ENCODE results near the gene SFXN5.

The SFXN5 gene

DNA sequence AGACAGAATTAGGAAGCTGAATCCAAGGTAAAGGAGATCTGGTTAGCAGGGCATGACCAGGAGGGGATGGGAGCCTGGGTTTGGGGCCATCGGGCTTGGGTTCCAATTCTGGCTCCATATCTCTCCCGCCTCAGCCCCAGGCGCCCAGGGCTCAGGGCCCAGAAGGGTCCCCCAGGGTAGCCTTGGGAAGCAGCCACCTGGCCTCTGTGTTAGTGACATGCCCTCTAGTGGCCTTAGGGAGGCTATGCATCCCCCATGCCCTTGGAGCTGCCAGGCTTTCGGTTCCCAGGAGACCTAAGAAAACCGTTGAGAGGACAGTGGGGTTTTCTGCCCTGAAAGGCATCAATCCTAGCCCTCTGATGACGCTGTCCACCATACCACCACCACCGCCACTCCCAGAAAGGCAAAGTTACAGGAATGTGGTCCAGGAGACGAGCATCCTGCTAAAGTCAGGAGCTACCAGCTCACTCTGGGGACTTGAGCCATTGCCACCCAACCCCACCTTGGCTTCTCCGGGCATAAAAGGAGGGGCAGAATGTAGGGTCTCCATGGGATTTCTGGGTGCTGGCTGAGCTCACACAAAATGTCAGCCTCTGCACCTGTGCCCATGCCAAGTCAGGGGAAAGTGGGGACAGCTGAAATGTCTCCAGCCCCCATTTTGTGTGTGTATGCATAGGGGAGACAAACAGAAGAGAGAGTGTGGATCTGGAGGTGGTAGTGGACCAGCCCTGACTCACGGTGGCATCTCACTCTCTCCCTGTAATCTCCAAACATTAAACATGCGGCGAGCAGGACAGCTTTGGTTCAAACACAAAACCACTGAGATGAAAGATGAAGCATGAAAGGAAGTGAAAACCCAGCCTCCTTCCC, 97.7 kb downstream of the SFXN5 start:
- peak; percentile 26 to 43 for DNase-seq

DNA sequence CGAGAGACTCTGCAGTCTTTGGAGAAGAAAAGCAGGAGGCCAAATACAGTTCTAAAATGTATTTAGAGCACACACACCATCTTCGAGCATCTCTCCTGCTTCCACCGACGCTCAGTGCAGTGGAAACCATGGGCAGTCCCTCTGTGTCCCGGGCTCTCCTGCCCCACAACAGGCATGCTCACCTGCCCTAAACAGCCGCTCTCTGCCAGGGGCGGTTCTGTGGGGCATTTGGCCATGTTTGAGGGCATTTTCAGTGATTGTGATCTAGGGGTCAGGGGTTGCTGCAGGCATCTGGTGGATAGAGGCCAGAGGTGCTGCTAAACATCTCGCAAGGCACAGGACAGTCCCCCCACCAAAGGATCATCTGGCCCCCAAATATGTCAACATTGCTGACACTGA, 98.4 kb downstream of the SFXN5 start:
- DNase-seq: no peak

DNA sequence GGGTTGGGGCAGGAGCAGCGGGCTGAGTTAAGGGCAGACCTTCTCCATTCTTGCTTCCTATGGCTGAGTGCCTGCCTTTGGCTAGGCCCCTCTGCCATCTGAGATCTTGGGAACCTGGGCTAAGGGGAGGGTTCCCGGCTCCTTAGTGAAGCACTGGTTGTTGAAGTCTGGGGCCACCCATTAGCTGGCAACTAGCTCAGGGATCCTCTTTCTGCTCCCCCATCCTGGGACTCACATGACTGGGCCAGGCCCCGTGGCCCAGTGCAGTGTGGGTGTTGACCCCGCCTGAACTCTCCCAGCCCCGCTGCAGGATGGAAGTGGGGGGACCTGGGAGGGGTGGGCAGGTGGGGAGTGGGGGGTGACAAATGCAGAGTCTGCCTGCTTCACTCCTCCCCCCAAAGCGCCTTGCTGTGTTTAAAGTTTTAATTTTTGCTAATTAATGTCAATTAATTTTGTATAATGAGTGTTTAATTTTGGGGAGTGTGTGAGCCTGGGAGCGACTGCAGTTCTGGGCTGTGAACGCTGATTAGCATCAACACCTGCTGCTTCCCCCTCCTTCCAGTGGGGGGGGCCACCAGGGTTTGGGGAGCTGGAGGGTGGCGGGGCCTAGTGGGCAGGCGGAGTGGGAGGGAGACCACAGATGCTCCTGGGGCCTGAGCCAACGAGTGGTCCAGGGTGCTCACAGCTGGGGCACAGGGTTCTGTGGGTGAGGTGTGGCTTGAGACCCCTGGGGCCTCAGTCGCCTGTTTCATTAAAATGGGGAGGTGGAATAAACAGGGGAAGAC, 99.0 kb downstream of the SFXN5 start:
- no peak for DNase-seq

DNA sequence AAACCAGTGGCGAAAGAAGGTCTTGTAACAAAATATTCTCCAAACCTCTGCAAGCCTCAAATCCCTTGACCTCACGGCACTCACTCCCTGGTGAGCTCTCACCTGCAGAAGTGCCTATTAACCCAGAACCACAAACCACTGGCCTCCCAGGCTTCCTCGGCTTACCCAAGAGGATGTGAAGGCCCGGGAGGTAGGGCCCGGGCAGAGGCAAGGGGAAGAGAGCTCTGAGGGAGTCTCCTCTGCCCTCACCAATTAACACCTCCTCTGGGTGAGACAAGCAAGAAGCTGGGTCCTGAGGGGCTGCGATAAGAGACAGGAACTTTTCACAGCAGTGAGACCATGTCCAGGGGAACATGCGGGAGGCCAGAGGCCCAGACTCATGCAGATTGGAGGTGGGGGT, 100.5 kb downstream of the SFXN5 start:
- no peak for DNase-seq

DNA sequence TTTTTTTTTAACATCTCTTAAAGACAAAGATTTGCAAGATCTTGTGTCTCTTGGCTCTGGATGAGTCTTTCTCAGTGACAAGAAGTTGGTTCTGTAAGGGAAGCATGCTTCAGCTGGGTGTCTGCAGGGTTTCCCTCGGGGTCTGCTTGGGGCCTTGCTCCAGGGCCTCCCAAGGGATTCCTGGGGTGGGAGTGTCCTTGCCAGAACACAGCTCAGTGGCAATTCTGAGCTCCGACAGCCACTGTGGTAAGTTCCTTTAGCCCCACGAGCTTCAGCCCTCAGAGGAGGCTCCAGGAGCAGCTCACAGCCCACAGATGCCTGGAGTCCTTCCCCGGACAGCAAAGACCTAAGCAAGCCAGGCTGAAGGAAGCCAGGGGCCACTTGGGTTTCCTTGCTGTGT, 101.8 kb downstream of the SFXN5 start:
- no peak for DNase-seq

DNA sequence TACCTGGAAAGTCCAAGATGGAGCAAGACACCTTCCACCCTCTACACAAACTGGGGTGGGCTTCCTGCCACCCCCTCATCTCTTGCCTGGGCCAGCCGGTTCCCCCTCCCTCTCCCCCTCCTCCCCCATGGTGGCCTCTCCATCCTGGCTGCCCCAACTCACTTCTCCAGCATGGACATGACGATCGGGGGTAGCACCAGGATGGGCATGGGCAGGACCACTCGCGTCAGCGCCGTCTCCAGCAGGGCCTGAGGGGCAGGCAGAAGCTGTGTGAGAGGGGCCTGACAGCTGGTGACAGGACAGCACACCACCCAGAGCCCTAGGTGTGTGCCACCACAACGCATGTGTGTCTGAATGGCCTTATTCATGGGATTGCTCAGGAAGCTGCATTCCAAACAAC, 103.2 kb downstream of the SFXN5 start:
- no peak for DNase-seq

DNA sequence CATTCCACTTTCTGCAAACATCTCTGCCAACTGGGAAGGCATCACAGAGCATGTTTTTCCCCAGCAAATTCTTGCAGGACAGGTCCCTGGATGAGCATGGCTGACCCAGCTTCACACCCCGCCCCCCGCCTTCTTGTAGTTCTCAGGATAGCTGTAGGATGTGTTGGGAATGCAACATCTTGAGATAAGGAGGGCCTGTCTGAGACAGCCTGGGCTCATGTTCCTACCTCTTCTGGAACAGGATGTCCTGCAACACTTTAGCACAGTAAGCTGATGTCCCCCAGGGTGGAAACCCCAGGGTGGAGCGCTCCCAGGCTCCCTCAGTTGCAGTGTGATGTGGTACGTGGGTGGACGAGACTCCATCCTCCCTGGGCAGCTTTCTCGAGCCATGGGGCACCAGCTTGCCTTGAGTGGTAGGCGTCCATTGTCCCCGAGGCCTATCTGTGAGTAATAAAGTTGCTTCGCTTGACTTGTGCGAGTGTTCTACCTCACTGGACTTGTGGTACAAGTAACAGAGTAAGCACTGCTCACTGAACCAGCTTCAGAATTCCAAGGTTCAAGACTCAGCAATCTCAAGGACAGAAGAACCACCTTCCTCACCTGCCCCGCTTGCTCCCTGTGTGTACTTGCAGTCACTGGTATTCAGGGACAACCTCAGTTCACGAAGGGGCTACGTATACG, 105.6 kb downstream of the SFXN5 start:
- no peak for DNase-seq

DNA sequence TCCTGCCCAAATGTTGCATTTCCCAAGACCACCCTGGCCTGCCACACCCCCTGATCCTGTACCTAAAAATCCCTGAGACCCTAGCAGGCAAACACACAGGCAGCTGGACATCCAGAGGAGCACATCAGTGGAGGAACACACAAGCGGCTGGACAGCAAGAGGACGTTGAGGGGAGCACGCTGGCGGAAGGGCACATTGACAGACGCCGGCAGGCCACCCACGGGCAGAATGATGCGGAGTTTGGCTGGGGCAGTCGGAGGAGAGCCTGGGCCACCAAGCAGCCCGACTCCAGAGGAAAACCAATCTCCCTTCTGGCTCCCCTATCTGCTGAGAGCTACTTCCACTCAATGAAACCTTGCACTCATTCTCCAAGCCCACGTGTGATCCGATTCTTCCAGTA, 106.5 kb downstream of the SFXN5 start:
- DNase-seq: no peak

DNA sequence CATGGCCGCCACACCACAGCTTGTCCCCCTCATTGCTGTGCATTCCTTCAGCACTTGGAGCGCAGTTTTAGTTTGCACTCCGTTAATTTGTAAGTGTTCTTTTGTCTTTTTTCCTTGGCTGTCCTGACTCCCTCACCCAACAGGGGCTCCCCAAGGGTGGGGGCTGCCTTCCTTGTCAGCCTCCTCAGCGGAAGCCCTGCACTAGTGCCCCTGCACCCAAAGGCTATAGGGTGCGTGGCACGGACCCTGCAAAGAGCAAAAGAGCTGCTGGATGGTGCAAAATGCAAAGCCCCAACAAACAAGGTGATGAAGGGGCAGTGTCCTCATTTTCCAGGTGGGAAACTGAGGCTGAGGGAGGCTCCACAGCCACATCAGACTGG, 107.4 kb downstream of the SFXN5 start:
- no peak for DNase-seq

DNA sequence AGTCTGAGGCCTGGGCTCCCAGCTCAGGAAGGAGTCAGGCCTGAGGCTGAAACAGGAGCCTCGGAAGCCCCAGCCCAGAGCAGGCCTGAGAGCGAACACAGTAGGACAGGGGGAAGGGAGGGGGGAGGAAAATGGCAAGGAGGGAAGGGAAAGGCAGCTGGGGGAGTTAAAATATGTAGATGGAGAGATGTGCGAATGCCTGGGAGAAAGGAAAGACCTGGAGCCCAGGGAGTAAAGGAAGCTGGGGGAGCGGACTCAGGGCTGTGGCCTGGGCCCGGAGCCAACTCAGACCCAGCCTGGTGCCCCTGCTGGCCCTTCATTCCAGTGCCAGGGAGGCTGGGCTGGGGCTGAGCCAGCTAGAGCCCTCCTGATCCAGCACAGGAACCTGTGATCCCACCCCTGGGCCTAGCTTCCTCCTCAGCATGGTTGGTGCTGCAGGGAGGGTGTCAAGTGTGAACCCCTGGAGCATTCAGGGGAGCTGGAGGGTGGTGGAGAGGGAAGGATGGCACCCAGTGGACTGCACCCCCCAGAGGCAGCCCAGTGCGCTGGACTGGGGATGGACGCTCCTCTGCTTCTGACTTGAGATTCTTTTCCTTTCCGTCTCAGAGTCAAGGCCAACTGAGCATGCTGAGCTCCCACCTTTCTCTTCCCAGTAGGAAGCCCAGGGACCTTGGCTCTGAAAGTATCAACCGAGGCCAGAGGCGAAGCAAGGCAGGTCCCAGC, 107.9 kb downstream of the SFXN5 start:
- no peak for DNase-seq

DNA sequence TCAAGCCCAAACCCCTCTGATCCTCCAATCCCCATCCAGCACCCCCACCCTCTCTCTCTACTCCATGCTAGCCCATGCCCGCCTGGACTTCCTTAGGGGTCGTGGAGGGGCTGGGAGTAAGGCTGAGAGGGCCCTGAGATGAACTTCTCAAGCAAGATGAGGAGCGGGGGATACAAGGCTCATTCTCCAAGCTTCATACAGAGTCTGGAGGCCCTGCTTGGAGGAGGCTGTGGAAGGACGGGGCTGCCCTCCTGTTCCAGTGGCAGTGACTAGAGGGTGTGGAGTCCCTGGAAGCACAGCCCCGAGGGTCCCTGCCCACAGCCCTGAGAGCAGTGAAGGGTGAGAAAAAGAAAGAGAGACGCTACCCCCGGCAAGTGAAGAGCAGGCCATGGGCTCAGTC, 108.6 kb downstream of the SFXN5 start:
- DNase-seq: no peak

DNA sequence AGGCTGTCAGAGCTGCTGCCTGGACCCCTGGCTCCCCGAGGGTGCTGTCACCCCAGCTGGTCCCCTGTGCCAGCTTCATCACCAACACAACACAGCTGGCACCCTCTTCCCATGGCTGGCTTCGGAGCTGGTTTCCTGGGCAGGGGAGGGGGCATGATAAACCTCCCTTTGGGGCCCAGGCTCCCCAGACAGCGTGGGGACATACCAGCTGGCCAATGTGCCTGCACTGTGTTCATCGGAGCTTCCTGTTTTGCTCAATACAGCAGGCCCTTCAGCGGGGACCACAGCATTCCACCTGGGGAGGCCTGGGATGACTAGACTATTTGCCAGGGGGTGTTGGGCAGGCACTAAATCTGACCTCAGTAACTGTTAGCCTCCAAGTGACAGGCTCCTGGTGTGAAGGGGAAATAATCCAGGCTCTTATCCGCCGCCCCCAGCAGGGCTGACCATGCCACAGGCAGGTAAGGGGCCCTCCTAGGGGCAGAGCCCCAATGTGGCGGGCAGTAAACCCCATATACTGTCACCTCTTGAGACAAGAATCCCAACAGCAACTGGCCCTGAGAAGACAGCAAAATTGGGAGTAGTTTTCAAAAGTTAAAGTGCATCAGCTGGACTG, 109.6 kb downstream of the SFXN5 start:
- DNase-seq: no peak

DNA sequence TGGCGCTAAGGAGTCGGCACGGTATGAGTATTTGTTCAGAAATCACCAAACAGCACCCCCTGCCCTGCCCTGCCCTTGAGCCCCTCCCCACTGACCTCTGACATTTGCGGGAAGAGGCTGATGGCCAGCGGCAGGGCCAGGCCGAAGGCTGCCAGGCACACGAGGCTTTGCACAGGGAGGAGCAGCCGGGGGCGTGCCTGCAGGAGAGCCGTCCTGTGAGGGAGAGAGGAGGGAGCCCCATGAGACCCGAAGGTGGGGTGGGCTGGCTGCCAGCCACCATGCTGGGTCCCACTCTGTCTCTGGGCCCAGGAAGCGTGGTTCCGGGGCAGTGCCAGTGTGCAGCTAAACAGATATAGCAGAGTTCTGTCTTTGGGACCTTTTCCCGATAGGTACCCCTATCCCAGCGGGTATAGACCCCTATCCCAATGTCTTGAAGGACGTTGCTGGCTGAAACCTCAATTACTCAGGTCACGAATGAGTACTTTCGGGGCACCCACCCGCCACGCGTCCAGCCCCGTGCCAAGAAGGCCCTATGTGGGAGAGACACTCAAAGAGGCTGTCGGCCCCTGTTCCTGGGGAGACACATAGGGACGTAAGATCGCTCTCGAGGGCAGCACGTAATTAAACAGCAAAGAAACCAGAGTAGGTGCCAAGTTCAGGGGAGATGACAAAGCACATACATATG, 110.3 kb downstream of the SFXN5 start:
- DNase-seq: no peak

DNA sequence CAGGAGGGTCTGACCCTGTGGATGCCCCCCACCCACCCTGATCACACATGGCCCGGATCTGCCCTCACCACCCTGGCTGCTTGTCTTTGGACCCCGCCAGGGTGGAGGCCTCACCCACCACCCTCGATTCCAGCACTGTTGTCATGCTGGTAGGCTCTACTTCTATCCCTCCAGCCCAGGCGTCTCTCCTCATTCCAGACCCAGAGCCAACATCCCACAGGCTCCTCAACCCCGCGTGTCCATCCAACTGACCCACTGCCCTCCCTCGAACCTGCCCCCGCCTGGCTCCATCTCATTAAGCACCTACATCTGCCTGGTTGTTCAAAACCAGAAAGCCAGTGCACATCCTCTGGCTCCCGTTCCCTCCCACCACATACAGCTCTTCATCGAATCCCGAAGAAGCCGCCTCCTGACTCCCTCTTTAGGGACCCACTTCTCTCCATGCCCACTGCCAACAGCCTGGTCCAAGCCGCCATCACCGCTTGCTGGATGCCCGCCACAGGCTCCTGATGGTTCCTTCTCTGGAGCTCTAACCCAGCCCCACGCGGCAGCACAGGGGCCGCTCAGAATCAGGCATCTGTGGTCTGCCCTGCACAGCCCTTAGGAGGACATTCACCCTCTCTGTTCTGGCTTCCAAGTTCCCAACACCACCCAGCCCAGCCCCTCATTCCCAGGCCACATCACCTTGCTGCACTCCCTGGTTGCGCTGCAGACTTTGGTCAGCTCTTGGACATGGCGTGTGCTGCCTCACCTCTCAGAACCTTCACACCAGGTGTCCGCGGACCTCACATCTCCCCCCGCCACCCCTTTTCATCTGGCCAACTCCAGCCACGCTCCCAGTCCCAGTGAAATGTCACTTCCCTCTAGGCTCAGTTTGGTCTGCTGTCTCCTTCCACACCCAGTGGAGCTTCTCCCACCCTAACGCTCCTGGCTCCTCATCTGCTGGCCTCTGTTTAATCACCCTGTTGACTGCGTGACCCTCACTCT, 111.2 kb downstream of the SFXN5 start:
- no peak for DNase-seq

DNA sequence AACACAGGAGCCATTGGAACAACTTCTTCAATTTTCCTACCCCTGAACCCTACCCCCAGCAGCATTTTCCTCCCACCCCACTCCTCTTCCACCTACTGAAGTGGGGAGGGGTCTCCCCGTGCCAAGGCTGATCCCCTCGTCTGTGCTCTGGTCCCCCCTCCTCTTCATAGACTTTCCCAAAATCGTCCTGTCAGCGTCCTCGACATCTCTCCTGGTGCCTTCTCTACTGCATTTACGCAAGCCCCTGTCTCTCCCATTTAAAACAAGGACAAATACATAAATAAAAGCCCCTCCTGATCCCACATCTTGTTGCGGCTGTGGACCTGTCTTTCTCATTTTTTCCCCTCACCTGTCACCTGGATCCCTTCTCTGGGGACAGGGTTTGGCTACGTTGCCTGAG, 112.0 kb downstream of the SFXN5 start:
- DNase-seq: no peak

DNA sequence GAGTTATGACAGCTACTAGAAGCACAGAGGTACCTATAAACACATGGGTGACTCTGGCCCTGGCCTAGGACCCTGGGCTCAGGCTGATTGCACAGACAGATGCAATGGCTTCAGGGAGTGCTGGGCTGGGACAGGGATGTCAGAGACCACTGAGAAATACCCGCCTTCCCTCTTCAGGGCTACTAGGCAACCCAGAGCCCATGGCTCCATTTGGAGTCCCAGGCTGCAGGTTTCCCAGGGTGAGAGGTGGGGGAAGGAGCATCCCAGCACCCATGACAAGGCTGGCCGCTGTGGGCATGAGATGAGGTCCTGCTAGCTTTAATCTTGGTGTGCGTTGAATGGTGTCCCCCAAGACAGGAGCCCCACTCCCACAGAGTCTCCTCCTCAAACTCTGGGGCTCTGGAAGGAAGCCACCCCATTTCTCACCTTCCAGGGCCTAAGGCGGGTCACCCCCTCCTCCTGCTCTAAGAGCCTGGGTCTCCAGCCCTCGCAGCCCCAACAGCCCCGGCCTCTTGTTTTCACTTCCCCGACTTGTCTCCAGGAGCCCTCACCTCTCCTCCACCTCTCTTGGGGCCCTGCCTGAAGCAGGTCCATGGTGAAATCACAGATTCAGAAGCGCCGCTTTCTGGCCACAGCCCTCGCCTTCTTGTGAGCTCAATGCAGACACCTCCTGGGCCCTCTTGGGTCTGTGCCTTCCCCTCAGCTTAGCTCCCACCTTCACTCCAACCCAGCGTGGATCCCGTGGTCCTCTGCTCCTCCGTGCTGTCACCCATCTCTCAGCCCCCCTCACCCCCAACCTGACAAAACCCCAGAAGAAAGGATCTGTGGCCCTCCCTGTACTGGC, 112.7 kb downstream of the SFXN5 start:
- no peak for DNase-seq

DNA sequence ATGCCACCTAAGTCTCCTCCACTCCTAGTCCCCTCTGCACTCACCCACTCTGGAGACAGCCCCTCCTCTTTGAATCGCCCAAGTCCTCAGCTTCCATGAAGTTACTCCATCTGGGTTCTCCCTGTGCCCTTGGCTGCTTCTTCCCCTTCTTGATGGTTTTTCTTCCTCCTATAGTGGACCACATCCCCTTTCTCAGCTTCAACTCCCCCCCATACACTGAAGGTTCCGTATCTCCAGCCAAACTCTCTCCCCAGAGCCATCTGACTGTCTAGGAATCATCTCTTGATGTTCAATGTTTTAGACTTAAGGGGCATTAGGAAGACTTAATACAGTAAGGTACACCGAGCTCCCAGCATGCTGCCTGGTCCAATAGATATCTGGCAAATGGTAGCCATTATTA, 114.6 kb downstream of the SFXN5 start:
- DNase-seq: no peak

DNA sequence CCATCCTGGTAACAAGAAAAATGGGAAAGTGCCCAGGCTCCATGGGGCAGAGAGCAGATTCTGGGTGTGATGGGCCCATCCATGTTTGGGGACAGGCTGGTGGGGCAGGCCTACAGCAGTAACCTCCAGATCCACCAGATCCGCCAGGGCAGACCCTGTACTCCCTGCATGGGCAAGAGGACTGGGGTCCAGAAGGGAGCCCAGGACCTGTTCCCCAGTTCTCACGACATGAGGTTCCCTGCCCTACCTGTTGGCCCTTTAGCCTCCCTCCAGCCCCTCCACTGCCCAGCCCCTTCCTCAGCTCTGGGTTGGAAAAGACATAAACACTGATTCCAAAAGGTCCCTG, 115.5 kb downstream of the SFXN5 start:
- DNase-seq: no peak

DNA sequence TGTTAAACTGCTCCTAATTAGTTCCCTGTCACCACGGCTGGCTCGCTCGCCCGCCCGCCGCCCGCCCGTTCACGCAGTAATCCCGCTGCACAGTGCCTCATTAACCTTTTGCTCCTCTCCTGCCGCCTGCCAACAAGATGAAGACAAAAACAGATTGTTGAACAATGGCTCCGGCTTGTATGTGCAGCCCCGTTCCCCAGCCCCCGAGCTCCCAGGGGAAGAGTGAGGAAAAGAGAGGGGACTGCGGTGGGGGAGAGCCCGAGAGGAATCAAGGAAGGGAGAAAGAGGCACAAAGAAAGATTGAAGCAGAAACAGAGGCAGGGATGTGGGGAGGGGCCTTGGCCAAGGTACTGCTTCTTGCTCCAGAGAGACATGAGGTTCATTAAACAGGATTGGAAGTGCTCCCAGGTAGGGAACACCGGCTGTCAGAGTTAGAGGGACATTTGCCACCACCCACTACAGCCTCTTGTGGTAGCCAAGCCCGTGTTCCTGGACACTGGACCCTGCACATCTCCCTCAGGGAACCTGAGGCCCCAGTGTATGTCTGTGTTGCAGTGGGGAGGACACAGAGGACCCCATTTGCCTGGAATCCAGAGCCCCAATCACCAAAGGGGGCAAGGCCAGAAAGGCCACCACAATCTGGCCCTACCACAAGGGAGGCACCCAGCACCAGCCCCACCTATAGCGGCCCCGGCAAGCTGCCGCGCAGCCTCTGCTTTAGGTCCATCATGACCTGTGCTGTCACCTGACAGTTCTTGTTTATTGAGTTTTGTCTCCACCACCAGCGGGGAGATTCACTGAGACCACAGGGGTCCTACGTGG, 116.1 kb downstream of the SFXN5 start:
- no peak for DNase-seq
